Activated T-helper 1 cell treated with Interleukin-2 at 50 U/mL for 16 hours (primary cell): ENCODE data around the gene SDK1.

Experiments
- DNase-seq: peaks from one replicate; pipeline ENCODE4 v3.0.0-alpha.2; 2020; ENCODE audit warnings: low read depth

SDK1 gene

DNA sequence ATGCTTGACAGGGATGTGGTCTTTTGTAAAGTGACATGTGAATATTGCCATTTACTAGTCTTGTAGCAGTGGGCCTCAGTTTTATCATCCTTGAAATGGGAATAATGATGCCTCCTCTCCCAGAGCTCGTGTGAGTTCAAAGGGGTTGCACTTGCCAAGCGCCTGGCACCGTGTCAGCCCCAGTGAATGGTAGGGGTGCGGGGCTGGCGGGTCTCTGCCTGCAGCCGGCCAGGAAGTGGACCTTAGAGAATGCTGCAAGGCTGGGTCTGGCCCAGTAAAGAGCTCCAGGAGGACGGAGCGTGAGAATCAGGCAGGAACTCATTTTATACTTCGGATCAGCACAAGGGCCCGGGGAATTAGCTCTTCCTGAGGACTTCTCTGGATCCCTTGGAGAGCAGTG, 856.6 kb downstream of the SDK1 start:
- no peak for DNase-seq

DNA sequence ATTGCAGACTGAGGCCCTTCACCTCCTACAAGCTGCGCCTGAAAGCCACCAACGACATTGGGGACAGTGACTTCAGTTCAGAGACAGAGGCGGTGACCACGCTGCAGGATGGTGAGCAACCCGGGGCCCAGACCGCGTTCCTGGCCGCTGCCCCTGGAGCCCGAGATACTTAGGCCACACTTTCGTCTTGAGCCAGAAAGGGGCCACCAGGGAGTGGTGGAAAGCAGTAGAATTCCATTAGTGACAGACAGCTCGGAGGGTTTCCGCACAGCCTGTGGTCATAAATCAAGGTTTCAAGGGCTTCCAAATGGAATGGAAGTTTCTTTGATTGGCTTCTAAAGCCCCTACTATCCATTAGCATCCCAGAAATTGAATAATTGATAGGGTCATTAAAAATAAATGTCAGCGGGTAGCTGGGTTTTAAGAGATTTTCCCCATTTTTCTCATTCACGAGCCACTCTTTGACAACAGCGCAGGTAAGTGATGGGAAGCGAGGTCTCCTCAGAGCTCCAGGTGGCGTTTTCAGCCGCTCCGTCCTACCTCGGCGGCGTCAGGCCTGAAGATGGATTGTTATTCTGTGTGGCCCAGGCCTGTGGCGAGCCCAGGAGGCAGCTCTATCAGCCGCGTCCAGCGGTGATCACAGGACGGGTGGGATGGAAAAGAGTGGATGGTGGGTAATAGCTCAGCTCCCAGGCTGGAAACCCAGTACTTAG, 857.5 kb downstream of the SDK1 start:
- DNase-seq: no peak

DNA sequence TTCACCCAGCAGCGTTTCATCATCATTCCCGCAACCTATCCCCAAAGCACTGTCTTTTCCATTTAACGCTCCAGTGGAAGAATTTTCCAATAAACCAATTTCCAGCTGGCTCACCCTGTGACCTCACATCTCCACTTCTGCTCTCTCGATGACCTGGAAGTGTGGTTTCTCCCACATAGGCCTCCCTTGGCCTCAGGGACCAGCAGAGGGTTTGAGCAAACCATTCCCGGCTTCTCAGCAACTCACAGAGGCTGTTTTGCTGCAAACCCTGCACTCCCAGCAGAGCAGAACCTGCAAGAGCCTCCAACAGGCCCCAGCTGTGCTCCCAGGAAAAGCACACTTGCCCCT, 858.1 kb downstream of the SDK1 start:
- DNase-seq: no peak

DNA sequence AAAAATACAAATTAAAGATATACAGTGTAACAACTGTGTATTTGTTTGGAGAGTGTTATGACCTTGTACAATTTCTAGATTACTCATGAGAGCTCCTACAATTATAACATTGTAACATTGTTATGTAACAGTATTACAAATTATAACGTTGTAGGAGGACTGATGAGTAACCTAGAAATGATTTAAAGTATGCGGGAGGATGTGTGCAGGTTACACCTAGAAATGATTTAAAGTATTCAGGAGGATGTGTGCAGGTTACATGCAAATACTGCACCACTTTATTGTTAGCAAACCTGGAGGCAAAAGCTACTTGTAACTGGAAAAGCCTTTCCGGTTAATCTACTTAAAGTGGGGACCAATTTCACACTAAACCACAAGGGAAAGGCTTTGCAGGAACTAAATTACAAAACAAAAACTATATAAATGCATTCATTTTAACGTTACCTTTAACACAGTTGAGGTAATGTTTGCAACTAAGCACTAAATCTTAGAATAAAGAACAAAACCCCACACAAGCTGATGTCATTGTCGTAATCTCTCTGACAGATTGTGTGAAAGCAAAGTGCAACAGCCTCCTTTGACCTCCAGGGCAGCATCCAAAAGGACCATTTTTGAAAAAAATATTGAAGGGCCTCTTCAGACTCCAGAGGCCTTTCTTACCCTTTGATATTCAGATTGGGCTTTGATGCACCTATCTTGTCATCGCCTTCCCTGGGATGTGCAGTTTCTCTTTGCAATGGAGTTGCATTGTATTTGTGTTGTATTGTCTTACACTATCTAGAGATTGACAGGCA, 858.9 kb downstream of the SDK1 start:
- DNase-seq: no peak

DNA sequence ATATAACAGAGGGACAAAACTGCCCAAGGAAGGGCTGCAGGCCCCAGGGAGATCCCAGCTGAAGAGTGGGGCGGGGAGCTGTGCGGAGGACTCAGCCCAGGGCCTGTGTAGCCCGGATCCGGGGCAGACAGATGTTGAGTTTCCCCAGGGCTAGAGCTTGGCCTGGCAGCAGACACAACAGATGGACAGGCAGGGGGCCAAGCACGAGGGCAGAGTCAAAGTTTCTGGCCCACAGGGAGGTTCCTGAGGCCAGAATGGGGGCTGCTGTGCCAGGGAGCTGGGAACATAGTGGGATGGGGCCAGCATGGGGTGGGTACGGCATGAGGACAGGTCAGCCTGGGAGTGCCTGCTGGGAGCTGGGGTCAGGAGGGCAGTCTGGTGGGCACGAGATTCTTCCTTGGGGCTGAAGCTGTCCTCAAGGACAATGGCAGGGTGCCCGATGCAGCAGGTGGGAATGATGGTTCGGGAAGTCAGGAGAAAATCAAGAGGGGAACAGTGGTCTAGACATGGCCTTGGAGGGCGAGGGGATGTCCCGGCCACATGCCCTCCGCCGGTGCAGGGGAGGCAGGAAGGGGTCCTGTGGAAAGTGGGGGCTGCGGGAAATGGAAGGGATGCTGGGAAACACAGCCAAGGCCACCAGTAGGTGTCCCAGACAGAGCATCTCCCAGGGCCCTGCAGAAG, 862.0 kb downstream of the SDK1 start:
- DNase-seq: no peak

DNA sequence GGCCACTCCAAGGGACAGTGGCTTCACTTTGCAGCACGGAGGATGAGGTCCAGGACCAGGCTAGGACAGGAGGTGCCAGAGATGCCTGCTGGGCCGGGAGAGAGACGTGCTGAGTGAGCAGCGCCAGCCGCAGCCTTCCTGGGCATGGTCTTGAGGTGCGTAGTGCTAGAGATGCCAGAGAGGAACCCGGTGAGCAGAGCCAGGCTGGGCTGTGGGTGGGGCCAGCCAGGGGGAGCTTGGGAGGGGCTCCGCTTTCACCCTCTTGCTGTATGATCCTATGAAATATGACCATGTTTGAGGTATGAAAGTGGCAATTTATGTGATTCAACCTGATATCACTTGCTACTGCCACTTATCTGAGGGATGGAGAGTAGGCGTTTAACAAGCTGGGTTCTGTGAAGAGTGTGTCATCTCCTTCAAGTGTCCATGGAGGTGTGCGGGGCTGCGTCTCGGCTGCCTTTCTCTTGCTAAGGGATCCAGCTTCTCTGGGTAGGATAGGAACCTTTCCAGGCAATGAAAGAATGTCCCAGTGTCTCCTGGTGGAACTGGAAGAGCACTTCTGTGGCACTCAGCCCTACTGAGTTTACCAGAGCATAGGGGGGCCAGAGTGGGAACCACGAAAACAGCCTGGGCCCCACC, 862.6 kb downstream of the SDK1 start:
- DNase-seq: no peak

DNA sequence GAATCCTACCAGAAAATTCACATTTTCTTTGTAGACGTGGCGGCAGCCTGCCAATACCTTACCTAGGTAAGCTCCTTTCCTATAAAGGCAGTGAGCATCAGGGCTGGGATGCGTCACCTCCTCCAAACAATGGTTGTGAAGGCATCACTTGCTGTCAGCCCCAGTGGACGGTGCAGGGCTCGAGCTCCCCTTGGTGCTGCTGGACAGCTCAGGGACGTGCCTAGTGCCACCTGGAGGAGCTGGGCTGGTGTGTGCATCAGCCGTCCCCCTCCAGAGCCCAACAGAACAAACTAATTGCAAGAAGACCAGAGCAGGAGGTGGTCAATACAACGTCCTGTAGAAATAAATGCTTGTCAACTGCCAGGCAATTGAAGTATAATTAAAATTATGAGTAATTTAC, 863.5 kb downstream of the SDK1 start:
- no peak for DNase-seq

DNA sequence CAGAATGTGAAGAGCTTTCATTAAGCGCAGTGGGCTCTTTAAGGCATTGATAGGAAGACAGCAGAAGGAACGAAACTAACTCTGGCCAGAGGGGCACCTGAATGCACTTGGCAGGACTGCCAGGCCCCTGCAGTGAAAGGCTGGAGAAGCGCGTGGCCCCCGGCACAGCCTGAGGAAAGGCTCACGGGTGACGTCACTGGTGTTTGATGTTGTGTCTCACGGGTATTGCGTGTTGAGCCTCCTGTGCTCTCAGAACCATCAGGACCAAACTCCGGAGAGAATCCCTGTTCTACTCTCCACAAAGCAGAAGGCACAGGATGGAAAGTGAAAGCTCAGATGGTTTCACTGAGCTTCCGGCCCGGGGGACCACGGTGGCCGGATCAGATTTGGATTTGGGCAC, 865.3 kb downstream of the SDK1 start:
- no peak for DNase-seq

DNA sequence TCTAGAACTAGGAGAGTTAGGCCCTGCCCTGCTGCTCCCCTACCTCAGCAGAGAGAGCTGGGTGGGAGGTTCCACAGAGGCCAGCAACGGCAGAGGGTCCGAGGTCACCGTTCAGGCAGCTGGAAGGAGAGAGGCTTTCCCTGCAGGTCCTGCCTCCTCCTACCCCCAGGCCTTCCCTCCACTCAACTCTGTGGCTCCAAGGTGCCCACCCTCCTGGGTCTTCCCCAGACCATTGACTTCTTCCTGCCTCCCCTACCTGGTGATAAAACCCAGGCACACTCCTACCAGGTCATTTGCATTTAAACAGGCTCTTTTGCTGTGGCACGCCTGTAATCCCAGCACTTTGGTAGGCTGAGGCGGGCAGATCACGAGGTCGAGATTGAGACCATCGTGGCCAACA, 865.8 kb downstream of the SDK1 start:
- DNase-seq: no peak

DNA sequence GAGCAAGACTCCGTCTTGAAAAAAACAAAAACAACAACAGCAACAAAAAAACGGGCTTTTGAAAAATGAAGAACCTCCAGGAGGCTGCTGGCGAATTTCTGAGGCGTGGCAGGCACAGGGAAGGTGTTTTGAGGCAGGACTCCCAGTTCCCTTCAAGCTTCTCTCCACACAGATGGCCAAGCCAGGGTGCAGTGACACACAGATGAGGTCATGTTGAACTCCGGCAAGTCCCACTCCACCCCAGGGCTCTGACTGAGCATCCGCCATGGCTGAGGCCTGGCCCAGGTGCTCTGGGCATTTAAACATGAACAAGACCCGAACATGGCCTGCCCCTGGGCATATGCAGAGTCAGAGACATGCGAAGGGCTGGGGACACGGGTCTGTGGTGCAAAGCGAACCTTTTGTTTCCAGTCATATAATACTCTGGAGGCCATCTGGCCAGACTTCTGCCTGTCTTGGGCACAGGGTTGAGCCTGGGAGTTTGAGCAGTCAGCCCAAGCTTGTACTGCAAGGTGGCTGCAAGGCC, 866.4 kb downstream of the SDK1 start:
- DNase-seq: no peak

DNA sequence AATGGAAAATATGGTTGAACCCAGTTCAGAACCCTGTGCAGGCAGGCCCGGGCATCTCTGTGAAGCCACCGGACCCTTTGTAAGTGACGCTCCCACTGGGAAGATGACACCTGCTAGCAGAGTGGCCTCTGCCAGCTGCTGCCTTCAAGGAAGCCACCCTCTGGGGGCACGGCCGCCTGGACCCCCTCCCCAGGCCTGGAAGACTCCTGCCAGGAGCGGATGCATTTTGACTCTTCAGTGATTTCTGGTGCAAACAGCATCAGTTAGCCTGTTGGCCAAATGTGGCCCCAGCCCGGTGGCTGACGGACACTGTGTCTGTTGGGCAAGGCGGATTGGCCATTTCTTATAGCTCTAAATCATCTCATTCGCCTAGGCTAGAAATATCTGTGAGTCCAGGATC, 867.0 kb downstream of the SDK1 start:
- DNase-seq: no peak

DNA sequence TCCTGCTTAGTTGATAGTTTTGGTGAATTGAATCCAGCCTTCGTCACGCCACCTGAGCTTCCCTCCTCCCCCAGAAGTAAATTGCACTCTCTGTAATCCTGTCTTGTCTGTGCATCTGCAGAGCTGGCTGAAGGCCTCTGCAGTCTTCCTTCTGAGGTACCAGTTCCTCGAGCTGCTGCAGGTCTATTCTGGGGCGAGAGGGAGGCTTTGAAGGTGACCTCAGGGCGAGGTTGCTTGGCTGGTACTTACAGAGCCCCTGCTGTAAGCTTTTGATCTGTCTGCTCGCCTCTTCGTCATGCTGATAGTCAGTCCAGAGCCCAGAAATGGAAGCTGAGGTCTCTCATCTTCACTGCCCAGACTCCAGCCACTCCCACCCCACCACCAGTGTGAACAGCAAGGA, 867.5 kb downstream of the SDK1 start:
- no peak for DNase-seq

DNA sequence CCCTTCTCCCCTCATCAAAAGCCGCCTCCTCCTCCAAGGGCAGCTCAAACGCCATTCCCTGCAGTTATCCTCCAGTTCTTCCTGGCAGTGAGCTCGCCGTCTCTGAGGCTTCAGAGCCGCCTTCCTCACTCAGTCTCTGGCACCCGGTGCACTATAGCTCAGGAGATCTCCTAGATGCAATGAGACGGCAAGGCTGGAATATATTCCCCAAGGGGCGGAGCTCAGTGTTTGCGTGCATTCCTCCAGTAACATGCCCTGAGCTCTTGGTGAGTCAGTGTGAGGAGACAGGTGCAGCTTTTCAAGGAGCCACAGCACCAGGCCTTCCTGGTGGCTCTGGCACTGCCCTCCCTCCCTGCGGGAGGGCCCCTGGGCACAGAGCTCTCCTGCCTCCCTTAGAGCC, 868.4 kb downstream of the SDK1 start:
- DNase-seq: no peak

DNA sequence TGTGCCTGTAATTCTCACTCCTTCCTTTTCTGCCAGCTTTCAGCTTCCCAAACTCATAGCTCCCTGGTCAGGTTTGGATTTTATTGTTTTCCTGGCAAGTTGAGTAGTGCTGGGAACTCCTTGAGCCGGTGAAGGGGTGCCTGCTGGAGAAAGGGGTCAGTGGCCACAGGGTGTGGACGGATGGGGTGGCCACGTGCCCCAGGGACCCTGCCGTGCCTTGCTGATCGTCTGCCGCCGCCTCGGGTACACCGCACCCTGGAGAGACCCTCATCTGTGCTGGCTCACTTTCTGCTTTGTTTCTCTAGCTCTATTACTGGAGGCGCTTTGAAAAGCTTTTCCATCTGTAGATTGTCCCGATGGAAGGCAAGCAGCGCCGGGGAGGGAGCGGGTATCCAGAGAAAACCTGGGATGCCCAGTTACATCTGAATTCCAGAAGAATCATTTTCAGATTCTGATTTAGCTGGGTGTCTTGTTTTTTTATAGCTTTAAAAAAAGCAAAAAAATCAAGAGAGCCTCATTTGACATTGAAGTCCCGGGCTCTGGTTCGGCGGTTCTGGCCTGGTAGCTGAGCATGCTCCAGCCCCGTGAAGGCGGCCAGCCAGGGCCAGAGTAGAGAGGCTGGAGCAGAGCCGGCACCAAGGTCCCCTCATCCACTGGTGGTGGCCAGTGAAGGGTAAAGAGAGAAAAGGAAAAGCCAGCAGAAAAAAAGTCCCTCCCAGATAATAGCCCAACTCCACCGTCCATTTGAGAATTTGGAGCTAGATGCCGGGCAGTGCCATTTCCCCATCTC, 870.1 kb downstream of the SDK1 start:
- no peak for DNase-seq

DNA sequence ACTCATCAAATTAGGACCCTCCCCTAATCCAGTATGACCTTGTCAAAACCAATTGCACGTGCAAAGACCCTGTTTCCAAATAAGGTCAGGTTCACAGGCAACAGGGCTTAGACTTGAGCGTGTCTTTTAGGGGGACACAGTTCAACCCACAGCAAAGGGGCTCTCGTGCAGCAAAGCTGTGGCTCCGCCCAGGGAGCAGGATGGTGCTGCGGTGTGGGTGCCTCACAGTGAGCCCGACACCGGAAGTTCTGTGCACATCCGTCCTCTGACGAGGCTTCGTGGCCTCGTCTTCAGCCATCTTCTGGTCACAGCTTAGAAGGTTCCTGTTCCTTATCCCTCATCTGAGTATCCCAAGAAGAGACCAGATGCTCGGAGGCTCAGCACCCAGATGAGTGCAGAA, 871.8 kb downstream of the SDK1 start:
- no peak for DNase-seq

DNA sequence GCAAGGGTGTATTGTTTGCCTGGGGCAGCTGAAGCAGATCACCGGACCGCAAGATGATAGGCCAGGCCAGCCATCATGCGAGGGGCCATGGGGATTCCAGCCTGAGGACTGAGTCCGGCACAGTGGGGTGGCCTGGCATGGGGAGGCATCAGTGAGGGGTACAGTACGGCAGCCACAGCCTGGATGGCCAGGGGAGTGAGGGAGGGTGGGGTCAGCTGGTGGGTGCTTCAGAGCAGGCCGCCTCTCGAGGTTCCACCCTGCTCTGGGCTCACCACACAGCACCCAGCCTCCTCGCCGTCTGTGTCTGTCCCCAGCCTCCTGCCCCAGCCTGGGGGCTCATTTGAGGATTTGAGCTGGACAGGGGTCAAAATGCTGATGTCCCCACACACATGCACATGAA, 872.6 kb downstream of the SDK1 start:
- DNase-seq: no peak

DNA sequence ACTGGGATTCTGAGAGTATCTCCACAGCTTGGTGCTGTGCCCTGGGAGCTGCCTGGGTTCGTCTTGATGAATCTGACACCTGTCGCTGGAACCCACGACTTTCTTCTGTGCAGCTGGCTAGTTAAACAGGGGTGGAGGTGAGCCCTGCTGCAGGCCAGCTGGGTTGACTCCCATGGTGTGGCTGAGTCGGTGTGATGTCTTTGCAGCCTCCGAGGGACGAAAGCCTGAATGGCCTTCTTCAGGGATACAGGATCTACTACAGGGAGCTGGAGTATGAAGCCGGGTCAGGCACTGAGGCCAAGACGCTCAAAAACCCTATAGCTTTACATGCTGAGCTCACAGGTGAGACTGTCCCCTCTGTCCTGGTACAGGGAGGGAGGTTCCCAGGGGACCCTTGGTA, 873.0 kb downstream of the SDK1 start:
- no peak for DNase-seq

DNA sequence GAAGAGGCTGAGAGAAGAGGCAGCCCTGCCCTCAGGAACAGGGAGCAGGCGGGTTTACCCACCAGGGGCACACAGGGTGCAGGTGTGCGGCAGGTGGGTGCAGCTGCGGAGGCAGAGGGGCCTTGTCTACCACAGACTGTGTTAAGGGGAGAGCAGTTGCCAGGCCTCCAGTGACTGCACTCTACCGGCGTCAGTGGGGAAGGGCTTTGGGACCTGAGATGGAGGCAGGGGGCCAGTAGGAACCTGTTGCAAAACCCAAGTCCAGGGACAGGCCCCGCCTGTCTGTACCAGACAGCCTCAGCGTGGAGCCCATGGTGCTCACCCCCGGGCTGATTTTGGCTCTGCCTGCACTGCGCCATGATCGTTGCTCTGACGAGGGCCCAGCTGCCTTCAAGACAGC, 873.4 kb downstream of the SDK1 start:
- DNase-seq: no peak

DNA sequence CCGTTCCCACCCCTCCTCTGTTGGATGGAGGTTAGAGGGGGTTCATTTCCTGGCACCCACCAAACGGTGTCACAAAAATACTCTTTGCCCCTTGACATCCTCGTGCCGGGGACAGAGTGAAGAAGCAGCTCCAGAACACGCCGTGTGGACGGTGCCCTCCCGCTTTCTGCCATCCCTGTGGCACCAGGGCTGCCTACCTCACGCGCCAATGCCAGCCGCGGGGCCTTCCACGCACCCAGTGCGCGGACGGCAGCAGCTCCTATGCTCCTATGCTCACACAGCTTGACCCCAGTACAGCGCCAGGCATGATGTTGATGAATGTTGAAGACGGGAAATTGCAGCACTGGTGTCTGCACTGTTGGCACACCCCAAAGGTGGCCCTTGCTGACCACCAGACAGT, 873.8 kb downstream of the SDK1 start:
- DNase-seq: no peak

DNA sequence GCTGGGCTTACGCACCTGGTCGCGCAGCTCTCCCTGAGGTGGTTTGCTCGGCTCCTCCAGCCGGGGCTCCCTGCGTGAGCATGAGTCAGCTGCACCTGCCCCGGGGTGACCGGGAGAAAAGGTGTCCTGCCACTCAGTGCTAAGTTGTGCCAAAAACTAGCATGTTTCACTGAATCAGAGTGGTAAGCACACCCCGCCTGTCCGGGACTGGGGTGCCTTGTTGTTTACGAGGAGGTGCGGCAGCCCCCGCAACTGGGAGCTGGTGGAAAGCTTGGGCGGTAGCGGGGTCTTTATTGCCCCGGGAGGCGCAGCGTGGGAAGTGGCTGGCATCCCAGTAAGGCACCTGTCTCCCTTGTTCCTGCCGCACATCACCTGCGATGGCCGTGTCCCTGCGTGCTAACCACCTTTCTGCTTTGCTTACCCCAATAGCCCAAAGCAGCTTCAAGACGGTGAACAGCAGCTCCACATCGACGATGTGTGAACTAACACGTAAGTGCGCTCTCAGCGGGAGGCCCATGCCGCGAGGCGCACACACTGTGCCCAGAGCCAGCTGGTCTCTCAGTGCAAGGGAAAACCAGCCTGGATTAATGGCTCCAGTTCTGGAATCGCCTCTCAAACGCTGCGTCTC, 874.4 kb downstream of the SDK1 start:
- DNase-seq: no peak

DNA sequence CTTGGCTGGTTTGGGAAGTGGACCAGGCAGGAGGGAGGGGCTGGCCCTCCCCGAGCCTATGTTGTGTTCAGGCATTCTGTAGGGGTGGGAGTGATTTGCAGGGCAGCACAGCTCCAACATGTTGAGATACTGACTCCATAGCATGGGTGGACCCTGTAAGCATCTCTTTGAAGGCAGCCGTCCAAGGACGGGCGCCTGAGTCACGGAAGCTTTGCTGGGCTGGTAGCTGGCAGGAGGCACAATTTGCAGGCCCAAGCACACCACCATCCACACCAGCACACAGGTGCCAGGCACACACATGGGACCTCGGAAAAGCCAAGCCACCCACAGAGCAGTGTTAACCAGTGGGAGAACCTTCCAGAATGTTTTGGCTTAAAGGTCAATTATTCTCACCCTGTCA, 875.9 kb downstream of the SDK1 start:
- no peak for DNase-seq
